Measurements from ENCODE around the gene CAP1.

Gene CAP1

DNA sequence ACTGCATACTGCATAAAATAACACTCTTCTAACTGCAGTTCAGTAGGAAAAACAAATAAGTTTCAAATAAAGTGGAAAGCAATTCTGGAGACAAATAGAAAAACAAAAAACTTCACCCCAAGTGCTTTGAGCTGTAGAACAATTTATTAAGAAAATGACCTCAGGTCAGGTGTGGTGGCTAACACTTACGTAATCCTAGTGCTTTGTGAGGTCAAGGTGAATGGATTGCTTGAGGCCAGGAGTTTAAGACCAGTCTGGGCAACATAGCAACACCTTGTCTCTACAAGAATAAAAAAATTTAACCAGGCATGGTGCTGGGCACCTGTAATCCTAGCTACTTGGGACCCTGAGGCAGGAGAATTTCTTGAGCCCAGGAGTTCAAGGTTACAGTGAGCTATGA lies 61.5 kb downstream of the CAP1 start:
- Mint-ChIP-seq H3K9me3 (peaks cover 4% of the 10 kb centered on the region), H3K27me3 (ENCODE audit: low read depth) (peaks cover 24% of the 10 kb centered on the region), H3K4me1 (peaks cover 5% of the 10 kb centered on the region), H3K36me3 (ENCODE audit: low read depth) (no peaks in the 10 kb centered on the region), H3K4me3 (no peak overlapping the region), H3K27ac (no peak overlapping the region)
- TF ChIP-seq, protein P1, sequence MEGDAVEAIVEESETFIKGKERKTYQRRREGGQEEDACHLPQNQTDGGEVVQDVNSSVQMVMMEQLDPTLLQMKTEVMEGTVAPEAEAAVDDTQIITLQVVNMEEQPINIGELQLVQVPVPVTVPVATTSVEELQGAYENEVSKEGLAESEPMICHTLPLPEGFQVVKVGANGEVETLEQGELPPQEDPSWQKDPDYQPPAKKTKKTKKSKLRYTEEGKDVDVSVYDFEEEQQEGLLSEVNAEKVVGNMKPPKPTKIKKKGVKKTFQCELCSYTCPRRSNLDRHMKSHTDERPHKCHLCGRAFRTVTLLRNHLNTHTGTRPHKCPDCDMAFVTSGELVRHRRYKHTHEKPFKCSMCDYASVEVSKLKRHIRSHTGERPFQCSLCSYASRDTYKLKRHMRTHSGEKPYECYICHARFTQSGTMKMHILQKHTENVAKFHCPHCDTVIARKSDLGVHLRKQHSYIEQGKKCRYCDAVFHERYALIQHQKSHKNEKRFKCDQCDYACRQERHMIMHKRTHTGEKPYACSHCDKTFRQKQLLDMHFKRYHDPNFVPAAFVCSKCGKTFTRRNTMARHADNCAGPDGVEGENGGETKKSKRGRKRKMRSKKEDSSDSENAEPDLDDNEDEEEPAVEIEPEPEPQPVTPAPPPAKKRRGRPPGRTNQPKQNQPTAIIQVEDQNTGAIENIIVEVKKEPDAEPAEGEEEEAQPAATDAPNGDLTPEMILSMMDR (IDR thresholded peaks at IDR 0.05; ENCODE audit: unreplicated experiment in 3 of 3): no peak

DNA sequence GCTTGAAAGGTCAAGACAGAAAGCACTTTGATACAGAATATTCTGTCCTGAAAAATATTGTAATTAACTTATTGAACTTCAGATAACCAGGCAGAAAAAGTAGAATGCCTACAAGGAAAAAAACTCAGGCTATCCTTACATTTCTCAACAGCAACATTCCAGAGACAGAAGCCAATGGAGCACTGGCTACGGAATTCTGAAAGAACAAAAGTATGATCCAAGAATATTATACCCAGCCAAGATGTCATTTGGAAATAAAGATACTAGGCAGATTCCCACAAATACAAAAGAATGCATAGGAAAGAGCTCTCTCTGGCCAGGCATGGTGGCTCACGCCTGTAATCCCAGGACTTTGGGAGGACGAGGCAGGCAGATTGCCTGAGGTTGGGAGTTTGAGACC lies 62.4 kb downstream of the CAP1 start:
- Mint-ChIP-seq H3K27me3 (ENCODE audit: low read depth) (peaks cover 18% of the 10 kb centered on the region), H3K36me3 (ENCODE audit: low read depth) (no peaks in the 10 kb centered on the region), H3K9me3 (peaks cover 4% of the 10 kb centered on the region), H3K4me3 (no peak overlapping the region), H3K4me1 (no peaks in the 10 kb centered on the region), H3K27ac (no peak overlapping the region)
- TF ChIP-seq, protein P1 (IDR thresholded peaks at IDR 0.05; ENCODE audit: unreplicated experiment in 3 of 3): no peak

DNA sequence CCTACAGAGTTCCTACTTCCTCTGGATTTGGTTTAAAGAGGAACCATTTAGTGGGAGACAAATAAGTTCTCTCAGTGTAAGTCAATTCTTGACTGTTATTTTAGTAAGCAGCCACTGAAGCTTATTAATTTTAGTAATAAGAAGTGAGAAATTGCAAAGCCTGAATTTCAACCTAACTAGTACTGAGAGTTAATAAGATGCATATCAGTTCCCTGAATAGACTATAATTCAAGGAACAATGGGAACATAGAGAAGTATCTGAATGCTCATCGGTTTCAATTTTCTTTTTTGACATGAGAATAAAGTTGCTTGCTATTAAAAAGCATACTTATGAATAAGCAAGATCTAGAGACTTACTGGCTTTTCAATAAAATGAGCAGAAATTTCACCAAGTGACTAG lies 64.5 kb downstream of the CAP1 start:
- TF ChIP-seq, protein P1 (IDR thresholded peaks at IDR 0.05; ENCODE audit: unreplicated experiment in 3 of 3): no peak
- no peak overlapping the region for H3K27ac Mint-ChIP-seq
- peaks cover 17% of the 10 kb centered on the region for H3K9me3 Mint-ChIP-seq
- no peaks in the 10 kb centered on the region for H3K36me3 Mint-ChIP-seq (ENCODE audit: low read depth)
- no peaks in the 10 kb centered on the region for H3K4me1 Mint-ChIP-seq
- peaks cover 22% of the 10 kb centered on the region for H3K27me3 Mint-ChIP-seq (ENCODE audit: low read depth)
- no peak overlapping the region for H3K4me3 Mint-ChIP-seq

DNA sequence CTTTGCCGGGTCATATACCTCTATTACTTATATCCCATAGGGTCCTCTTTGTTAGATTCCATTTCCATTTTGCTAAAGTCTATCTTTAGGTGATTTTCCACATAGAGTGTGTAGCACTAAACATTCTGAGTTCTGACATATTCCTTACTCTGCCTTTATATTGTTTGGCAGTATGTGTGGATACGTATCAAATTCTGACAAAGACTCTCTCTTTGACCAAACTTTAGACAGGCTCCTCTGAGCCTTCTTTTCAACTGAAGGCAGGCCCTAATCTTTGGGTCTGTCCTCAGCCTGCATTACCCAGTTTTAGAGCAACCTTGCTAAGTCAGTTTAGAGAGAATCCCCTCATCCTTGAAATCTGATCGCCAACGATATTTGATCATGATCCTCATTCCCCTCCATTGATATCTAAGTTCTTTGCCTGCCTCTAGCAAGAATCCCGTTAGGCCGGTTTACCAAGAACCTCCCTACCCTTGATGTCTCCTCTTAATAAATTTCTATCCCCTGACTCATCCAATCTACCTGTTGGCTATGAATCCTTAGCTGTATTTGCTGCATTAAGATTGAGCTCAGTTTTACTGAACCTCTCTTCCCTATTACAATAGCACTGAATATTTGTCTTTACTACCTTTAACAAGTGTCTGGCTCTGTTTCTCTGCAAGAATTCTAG lies 66.9 kb downstream of the CAP1 start:
- TF ChIP-seq, protein P1 (IDR thresholded peaks at IDR 0.05; ENCODE audit: unreplicated experiment in 3 of 3): no peak
- Mint-ChIP-seq H3K36me3 (ENCODE audit: low read depth) (no peaks in the 10 kb centered on the region), H3K4me1 (no peaks in the 10 kb centered on the region), H3K27ac (no peak overlapping the region), H3K4me3 (no peak overlapping the region), H3K27me3 (ENCODE audit: low read depth) (peaks cover 22% of the 10 kb centered on the region), H3K9me3 (peaks cover 29% of the 10 kb centered on the region)

DNA sequence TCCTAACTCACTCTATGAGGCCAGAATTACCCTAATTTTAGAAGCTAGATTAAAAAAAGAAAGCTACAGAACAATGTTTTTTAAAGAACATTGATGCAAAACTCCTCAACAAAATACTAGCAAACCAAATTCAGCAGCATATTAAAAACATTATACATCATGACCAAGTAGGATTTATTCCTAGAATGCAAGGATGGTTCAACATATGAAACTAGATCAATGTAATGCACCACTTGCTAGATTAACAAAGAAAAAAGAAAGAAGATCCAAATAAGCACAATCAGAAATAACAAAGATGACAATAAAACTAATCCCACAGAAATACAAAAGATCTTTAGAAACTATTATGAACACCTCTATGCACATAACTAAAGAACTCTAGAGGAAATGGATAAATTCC lies 69.9 kb downstream of the CAP1 start:
- H3K27me3 Mint-ChIP-seq (ENCODE audit: low read depth): peaks cover 25% of the 10 kb centered on the region
- no peaks in the 10 kb centered on the region for H3K36me3 Mint-ChIP-seq (ENCODE audit: low read depth)
- H3K4me1 Mint-ChIP-seq: no peaks in the 10 kb centered on the region
- no peak overlapping the region for H3K27ac Mint-ChIP-seq
- H3K4me3 Mint-ChIP-seq: no peak overlapping the region
- H3K9me3 Mint-ChIP-seq: peaks cover 28% of the 10 kb centered on the region
- TF ChIP-seq, protein P1 (IDR thresholded peaks at IDR 0.05; ENCODE audit: unreplicated experiment in 3 of 3): no peak

DNA sequence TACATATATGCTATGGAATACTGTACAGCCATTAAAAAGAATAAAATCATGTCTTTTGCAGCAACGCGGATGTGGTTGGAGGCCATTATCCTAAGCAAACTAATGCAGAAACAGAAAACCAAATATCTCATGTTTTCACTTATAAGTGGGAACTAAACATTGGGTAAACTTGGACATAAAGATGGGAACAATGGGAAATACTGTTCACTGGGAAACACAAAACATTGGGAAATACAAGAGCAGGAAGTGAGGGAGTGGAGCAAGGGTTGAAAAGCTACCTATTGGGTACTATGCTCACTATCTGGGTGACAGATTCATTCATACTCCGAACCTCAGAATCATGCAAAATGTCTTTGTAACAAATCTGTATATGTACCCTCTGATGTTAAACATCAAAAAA lies 73.9 kb downstream of the CAP1 start:
- Mint-ChIP-seq H3K27me3 (ENCODE audit: low read depth) (peaks cover 51% of the 10 kb centered on the region), H3K36me3 (ENCODE audit: low read depth) (no peaks in the 10 kb centered on the region), H3K9me3 (peaks cover 21% of the 10 kb centered on the region), H3K4me1 (no peaks in the 10 kb centered on the region), H3K4me3 (no peak overlapping the region), H3K27ac (no peak overlapping the region)
- TF ChIP-seq, protein P1 (IDR thresholded peaks at IDR 0.05; ENCODE audit: unreplicated experiment in 3 of 3): no peak
